Amniotic epithelial cell (primary cell): Measurements from ENCODE around the gene FOXO6.
A peak's percentile ranks its signal among the peaks of the same experiment; 100 is the strongest.

ENCODE experiments used
- DNase-seq: peaks from one replicate; pipeline ENCODE4 v3.0.0-alpha.2; 2010; ENCODE audit warnings: low read depth

FOXO6 gene

GRCh38 chr1:41360786-41361494, at the start of gene FOXO6:
Gene FOXO6, plus strand, starts transcription at chr1:41361434.
- peak; percentile 95 for DNase-seq

DNA sequence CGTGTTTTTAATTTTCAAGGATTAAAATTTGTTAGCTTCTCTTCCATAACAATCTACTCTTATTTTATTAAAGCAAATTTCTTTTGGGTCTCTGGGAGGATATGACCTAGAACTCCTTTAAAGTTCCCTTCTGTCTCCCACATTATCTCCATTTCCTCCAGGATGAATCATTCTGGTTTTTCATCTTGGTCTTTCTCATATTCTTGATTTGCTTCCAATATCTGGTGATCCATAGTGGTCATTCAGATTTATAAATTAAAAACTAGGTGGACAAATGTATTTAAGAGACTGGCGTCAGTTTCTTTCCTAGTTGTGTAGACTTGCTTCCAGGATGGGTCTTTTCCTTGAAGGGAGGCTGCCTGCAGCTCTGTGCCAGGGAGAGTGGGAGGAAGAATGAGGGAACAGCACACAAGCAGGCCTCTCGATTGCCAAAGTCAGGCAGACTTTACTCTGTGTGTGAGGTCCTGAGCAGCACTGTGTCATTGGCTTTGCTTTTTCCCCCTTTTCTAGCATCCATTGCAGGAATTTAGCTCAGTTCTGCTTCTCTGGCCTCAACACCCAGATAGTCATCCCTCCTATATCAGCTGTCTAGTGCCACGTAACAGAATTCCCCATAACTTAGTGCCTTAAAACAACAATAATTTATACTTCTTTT, 48.1 kb upstream of the FOXO6 start:
- peak; percentile 68 for DNase-seq

DNA sequence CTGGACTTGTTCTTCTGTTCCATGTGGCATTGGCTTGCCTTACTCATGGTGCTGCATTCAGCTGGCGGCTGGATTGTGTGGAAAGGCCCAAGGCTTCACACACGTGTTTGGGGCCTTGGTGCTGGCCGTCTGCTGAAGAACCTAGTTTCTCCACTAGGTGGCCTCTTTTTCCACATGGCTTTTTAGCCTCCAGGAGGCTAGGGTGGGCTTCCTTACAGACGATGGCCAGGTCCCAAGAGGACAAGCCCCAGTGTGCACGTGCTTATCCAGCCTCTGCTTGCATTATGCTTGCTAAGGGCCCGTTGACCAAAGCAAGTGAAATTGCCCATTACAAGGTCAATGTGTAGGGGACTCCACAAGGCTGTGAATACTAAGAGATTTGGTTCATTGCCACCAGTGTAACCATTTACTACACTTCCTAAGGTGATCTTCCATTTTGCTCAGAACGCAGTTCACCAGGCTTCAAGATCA, 47.5 kb upstream of the FOXO6 start:
- peak; percentile 45 for DNase-seq

DNA sequence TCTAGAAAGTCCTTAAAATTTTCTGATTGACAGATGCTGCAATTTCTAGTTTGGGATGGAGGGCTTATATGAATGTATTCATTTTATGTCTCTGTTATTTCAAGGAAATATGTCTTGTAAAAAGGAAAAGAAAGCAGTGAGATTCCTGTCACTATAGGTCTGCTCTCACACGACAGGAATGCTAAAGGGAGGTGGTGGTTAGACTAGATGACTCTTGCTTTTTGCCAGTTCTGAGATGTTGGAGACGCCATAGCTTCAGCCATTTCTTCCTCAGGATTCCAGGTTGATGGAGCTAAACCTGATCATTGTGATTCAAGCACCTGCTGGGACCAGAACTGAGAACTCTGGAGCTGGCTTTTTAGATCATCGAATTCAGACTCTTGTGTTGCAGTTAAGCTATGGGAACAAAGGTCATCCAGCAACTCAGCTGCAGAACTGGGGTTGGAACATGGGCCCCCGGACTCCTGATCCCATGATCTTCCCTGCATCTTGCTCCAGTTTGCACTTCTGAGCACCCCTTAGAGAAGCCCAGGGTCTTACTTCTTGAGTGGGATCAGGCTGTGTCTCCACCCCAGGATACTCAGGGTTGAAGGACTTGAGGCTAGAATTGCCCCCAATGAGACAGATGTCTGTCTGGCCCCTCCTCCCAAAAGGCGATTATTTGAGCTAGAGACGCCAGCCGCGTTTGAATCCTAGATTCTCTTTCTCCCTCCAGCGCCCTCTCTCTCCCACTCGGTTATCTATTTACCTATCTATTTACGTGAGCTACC, 46.7 kb upstream of the FOXO6 start:
- peak; percentile 34 for DNase-seq

DNA sequence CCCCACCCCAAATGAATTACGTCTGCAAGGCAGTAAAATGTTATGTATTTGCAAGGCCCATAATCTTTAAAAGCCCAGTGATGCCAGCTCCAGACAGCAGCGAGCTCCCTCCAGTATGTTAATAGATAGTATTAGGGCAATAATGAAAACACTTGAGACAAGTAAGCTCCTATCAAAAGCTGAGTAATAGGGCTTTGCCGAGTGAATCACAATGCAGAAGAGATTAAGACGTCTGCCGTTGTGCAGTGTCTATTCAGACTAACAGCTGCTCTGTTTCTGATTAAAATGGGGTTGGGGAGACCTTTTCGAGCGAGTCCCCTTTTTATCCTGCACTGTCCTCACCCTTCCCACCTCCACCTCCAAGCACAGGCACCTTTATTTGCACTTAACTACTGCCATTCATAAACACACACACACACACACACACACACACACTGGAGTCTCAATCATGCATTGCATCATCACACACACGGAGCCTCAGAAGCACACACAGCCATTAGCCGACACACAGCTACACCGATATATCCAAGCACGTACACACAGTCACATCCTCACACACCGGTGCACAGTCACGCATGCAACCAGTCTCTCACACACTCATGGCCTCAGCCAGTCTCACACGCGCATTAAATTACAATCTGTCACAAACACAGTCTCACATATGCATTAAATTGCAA, 46.0 kb upstream of the FOXO6 start:
- DNase-seq = peak; percentile 93

DNA sequence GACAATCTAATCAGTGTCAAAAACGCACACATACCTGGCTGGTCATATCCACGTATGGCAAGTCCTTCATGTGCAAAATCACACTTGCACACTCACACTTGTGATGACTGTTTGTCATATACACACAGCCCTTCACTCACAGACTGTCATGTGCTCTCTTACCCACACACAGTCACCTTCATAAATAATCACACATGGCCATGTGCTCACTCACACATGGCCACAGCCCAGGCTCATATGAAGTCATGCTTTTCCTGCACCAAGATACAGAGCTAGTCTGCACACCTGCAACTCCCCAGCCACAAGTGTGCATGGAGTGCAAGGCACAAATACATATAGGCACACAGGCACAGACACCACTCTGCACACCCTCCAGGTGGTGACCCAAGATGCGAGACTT, 45.4 kb upstream of the FOXO6 start:
- DNase-seq = no peak

DNA sequence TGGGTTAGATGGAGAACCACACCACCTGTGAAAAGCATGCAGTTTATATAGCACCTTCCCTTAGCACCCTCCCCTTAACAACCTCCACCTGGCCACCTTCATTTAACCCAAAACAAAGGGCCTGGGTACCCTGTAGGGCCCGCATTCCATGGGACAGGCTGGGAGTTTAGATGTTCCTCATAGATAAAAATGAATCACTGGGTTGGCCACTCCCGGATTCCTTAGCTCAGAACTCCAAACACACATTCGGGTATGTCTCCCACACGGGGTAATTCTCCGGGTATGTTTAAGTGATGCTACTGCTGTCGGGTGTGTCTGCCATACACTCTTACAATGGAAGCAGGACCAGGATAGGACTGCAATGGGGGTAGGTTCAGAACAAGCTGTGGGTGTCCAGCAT, 43.9 kb upstream of the FOXO6 start:
- peak; percentile 48 for DNase-seq

DNA sequence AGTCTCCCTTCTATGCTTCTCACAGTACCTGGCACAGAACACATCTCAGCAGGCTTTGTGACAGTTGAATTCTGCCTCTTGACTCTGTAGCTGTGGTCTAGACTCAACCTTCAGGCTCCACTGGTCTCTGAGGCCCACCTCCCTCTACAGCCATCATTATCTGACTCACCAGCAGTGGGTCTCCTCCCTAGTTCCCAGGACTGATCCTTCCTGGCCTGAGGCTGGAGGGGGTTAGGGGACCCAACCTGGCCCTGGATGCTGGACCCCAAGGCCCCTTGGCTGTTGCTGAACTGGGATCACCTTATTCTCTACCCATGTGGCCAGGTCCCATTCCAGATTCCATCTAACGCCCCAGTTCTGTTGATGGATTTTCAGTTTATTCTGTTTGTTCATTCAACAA, 43.1 kb upstream of the FOXO6 start:
- DNase-seq = no peak

DNA sequence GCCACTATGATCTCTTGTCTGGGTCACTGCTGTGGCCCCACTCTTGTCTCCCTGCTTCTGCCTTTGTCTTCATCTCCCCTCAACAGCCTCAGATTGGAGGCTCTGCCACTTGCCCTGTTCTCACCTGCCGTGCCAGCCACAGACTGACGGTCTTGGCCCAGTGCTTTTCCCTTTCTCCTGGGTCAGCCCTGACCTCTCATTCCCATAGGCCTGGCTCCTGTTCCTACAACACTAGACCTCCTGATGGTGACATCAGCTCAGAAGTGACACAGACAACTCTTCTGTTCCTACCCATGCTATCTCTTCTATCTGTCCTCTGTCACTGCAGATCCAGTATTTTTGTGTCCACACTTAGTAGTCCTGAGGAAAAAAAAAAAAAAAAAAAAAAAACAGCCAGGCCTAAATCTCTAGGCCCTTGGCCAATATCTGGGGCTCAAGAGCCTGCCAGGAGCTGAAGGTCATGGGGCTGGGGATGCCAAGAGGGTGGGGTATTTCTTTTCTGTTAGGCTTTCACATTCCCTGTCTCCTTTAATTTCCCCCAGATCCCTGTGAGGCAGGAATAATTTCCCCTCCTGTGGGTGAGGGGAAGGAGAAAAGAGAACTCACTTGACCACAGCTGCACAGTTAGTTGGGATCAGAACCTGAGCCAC, 42.0 kb upstream of the FOXO6 start:
- no peak for DNase-seq

GRCh38 chr1:41319807-41320711, 41.2 kb upstream of the FOXO6 start:
- no peak for DNase-seq

DNA sequence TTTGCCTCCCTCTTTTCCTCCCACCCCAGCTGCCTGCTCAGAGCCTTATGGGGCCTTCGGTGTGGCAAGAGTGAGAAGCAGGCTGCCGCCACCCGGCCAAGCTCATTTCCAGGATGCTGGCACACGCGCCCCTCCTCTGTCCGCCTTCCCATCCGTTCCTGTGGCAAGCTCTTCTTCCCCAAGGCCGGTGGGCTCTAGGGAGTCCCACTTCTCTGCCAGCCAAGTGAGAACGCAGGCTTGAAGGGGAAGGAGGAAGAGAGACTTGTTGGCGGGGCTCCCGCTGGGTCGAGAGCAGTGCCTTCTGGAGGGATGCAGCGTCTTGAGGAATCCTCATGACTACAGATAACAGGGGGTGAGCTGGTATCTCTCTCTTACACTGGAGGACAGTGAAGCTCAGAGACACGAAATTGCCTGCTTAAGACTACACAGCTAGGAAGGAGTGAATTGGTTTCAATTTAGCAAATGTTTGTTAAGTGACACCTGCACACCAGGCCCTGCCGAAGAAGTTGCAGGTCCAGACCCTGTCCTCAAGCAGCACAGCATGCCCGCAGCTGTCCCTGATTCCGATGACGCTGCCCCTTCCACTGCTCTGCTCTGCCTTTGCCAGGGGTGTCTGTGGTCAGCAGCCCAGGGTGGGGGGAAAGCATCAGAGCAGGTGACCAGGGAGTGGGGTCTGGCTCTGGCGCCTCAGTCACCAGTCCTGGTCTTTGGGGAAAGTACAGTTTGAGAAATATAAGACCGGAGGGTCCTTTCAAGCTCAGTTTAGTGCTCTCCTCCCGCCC, 40.1 kb upstream of the FOXO6 start:
- DNase-seq = no peak

GRCh38 chr1:41322101-41322661, 39.1 kb upstream of the FOXO6 start:
- no peak for DNase-seq

- DNase-seq = peak; percentile 32
Measured at GRCh38 chr1:41322835-41323234, 38.4 kb upstream of the FOXO6 start.

- DNase-seq = no peak
Measured at GRCh38 chr1:41323243-41323642, 38.0 kb upstream of the FOXO6 start.

DNA sequence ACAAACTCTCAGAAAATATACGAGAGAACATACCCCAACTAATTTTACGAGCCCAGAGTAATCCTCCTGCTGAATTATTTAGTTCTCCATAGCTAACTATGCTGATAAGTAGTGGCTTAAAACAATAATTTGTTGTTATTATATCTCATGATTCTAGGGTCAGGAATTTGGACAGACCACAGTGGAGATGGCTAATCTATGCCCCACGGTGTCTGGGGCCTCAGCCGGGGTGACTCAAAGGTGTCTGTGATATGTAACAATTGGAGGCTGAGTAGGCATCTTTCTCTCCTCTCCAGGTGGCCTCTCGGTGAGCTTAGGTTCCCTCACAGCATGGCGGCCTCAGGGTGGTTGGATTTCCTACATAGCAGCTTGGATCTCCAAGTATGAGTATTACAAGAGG, 35.4 kb upstream of the FOXO6 start:
- DNase-seq = peak; percentile 82

DNA sequence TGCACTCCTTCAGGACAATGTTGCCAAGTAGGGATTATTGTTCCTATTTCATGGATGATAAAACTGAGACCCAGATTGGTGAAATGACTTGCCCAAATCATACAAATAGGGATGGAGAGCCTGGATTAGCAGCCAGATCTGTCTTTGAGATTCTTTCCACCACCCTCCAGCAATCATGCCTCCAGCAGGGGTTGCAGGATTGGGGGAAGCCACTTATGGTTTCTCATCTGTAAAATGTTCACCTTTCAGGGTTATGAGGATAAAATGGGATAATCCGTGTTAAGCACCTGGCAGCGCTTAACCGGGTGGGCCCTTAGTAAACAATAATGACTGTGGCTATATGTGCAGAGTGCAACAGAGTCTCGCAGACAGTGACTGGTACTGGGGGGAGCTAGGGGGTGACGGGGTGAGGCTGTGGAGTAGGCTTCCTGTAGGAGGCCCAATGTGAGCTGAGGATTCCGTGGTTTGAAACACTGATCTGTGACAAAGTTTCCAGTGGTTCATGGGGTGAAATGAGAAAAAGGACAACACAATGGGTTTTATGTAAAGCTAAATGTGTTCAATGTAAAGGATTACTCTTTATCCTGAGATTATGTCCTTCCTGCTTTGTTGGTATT, 33.7 kb upstream of the FOXO6 start:
- no peak for DNase-seq

DNA sequence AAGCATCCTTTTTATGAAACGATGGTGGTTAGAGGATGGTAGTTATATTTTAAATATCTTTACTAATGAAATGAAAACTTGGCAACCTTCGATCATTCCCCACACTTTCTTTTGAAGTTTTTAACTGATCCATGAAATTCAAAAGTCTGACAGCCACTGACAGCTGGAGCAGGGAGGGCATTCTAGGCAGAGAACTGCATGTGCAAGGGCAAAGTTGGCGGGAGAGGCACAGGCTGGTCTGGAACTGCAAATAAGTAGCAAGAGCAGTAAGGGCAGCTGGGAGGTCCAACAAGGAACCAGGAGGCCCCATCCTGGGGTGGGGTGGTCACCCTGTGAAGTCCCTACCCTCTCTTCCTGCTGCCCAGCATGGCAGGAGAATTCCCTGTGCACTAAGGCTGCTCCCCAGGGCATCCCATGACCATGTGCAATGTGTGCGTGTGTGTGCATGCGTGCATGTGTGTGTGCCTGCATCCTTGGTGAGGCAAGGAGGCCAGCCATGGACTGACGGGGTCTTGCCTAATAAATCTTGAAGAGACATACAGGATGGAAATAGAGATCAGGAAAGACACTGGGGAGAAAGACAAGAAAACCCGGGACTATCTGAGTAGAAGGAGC, 33.1 kb upstream of the FOXO6 start:
- DNase-seq = no peak

- DNase-seq = no peak
Measured at GRCh38 chr1:41328780-41329640, 32.2 kb upstream of the FOXO6 start.
